ENCODE data around the gene MIER3. TPM values are rescaled to one million over a fixed set of nuclear protein-coding genes. Genes with fewer than 3 reads are reported as not detected.

MIER3 gene
- total RNA-seq, 4 donors from 2014 or later, result 12.2 to 33.4 (median 20.4) TPM

DNA sequence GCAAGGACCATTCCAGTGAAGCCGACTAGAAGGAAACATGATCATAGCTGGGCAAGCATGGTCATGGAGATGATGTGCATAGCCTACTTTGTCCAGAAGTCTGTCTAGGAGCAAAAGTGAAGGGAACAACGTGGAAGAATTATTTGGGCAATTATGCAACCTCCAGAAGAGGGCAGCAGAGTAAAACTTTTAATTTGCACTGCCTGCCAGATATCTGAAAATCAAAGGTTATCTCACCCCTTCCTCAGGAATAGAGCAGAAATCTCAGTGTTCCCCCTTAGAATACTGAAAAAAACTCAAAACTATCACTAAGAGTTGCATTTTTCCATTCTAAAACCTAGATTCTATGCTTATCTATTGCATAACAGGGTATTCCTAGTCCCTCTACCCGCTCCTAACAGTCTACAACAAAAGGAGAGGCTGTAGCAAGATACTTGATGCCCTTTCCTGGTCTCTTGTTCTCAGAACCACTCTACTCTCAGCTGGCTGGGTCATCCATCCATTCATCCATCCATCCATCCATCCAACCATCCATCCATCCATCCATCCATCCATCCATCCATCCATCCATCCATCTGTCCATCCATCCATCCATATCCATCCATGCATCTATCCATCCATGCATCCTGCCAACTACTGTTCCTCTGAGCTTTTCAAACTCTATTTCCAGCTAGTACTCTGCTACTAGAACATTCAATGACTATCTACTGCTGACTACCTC lies 50.9 kb downstream of the MIER3 start:
- intact Hi-C loops (cut with DNase I; ENCODE audit: low total_unique reads), result loop anchor here (1.0 to 5.0 kb wide), 2 partner anchors 320 to 371 kb away; no protein-coding TSS in a partner anchor
- in situ Hi-C loops (cut with MboI; ENCODE audit: low sequenced_read_pairs in 4 of 4), result loop anchor here (5.0 to 25.0 kb wide), 4 partner anchors 316 to 1561 kb away; partner anchors contain the start of gene PLK2 (in 1 of the 4)
- H3K9me3 ChIP-seq, result no peaks in the 10 kb centered on the region
- ATAC-seq (peak; percentile 58 to 84), DNase-seq (no peak)
- no peaks in the 10 kb centered on the region for H3K27me3 ChIP-seq
- H3K4me1 ChIP-seq, result no peaks in the 10 kb centered on the region
- TF ChIP-seq, protein P1, sequence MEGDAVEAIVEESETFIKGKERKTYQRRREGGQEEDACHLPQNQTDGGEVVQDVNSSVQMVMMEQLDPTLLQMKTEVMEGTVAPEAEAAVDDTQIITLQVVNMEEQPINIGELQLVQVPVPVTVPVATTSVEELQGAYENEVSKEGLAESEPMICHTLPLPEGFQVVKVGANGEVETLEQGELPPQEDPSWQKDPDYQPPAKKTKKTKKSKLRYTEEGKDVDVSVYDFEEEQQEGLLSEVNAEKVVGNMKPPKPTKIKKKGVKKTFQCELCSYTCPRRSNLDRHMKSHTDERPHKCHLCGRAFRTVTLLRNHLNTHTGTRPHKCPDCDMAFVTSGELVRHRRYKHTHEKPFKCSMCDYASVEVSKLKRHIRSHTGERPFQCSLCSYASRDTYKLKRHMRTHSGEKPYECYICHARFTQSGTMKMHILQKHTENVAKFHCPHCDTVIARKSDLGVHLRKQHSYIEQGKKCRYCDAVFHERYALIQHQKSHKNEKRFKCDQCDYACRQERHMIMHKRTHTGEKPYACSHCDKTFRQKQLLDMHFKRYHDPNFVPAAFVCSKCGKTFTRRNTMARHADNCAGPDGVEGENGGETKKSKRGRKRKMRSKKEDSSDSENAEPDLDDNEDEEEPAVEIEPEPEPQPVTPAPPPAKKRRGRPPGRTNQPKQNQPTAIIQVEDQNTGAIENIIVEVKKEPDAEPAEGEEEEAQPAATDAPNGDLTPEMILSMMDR (IDR thresholded peaks at IDR 0.05 in 4 of 5, conservative IDR thresholded peaks at IDR 0.05 in 1 of 5), result peak; percentile 50 to 73 (median 66)
- no peak for TF ChIP-seq POLR2A (IDR thresholded peaks at IDR 0.05)
- no peak overlapping the region for H3K27ac ChIP-seq
- H3K36me3 ChIP-seq, result no peaks in the 10 kb centered on the region
- H3K4me3 ChIP-seq, result no peak overlapping the region

DNA sequence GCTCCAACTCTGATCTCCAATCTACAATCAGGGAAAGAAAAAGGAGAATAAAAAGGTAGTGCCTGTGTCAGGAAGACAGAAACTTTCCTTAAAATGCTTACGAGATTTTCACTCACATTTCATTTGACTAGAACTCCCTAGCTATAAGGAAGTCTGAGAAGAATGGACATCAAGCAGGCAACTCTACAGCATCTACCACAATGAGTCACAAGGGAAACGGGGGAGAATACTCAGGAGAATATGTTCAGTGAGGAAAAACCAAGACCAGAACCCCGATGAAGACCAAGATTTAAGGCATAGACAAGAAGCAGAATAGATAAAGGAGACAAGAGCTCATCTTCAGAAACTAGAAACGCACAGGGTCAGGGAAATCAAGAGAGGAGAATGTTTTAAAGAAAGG lies 51.5 kb downstream of the MIER3 start:
- ATAC-seq, result no peak
- Histone ChIP-seq H3K36me3 (peaks cover 0 to under 1% of the 10 kb centered on the region in 2 donors), H3K27ac (no peak overlapping the region), H3K4me1 (no peaks in the 10 kb centered on the region), H3K27me3 (no peaks in the 10 kb centered on the region), H3K9me3 (no peaks in the 10 kb centered on the region), H3K4me3 (no peak overlapping the region)
- no peak for TF ChIP-seq POLR2A (IDR thresholded peaks at IDR 0.05)
- TF ChIP-seq, protein P1 (IDR thresholded peaks at IDR 0.05 in 4 of 5, conservative IDR thresholded peaks at IDR 0.05 in 1 of 5), result no peak
- no peak for DNase-seq
- in situ Hi-C loops (cut with MboI; ENCODE audit: low sequenced_read_pairs in 4 of 4), result loop anchor here (5.0 to 25.0 kb wide), 4 partner anchors 317 to 1562 kb away; partner anchors contain the start of gene PLK2 (in 1 of the 4)
- intact Hi-C loops (cut with DNase I; ENCODE audit: low total_unique reads), result loop anchor here (5.0 kb wide), 1 partner anchor 372 kb away; no protein-coding TSS in a partner anchor

DNA sequence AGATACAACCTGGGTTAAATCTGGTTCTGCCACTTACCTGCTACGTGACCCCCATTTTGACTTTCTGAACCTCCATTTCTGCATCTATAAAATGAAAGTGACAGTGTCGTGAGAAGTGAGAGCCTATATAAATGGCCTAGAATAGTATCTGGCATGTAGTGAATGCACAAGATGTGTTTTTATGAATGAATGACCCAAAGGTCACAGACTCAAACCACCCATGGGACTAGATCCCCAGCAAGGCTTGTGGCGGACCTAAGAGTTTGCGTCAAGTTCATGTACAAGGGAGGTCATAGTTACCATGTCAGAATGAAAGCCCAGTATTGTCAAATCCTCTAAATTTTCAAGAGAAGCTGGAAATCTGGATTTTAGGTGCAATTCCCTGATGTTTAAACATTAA lies 53.7 kb downstream of the MIER3 start:
- no peaks in the 10 kb centered on the region for H3K4me1 ChIP-seq
- ATAC-seq (no peak), DNase-seq (no peak)
- H3K9me3 ChIP-seq, result no peaks in the 10 kb centered on the region
- peaks cover 0 to 18% of the 10 kb centered on the region in 2 donors for H3K36me3 ChIP-seq
- in situ Hi-C loops (cut with MboI; ENCODE audit: low sequenced_read_pairs in 4 of 4) (loop anchor here in 1 of 4 donors (10.0 kb wide), 1 partner anchor 327 kb away; no protein-coding TSS in a partner anchor), intact Hi-C loops (cut with DNase I; ENCODE audit: low total_unique reads) (no loop called here)
- no peak overlapping the region for H3K4me3 ChIP-seq
- no peaks in the 10 kb centered on the region for H3K27me3 ChIP-seq
- TF ChIP-seq POLR2A (IDR thresholded peaks at IDR 0.05), result no peak
- TF ChIP-seq, protein P1 (IDR thresholded peaks at IDR 0.05 in 4 of 5, conservative IDR thresholded peaks at IDR 0.05 in 1 of 5), result no peak
- no peak overlapping the region for H3K27ac ChIP-seq

DNA sequence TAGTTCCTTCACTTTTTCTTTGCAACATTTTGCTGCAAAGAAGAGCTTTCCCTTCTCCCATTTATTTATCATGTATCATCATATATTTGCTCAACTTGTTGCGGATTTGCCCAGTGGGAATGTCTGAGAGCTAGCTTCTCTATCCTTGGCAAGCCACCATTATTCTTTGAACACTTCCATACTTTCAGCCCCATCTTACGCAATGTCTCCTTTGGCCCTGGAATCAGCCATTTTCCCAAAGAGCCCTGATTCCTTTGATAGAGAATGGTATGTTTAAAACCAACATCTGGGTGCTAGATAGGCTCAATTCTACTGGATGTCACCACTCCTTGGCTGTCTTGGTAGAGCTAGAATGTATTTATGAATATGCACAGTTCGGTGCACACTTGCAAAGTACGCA lies 55.2 kb downstream of the MIER3 start:
- in situ Hi-C loops (cut with MboI; ENCODE audit: low sequenced_read_pairs in 4 of 4) (loop anchor here in 1 of 4 donors (10.0 kb wide), 1 partner anchor 328 kb away; no protein-coding TSS in a partner anchor), intact Hi-C loops (cut with DNase I; ENCODE audit: low total_unique reads) (no loop called here)
- no peak for ATAC-seq
- no peaks in the 10 kb centered on the region for H3K4me1 ChIP-seq
- H3K9me3 ChIP-seq, result no peaks in the 10 kb centered on the region
- DNase-seq, result no peak
- H3K27ac ChIP-seq, result no peak overlapping the region
- H3K4me3 ChIP-seq, result no peak overlapping the region
- TF ChIP-seq POLR2A (IDR thresholded peaks at IDR 0.05), result no peak
- TF ChIP-seq, protein P1 (IDR thresholded peaks at IDR 0.05 in 4 of 5, conservative IDR thresholded peaks at IDR 0.05 in 1 of 5), result no peak
- peaks cover 0 to 21% of the 10 kb centered on the region in 2 donors for H3K36me3 ChIP-seq
- no peaks in the 10 kb centered on the region for H3K27me3 ChIP-seq
